Heart left ventricle (tissue), 16 donors: ENCODE data around the gene FYCO1. TPM values are rescaled to one million over a fixed set of nuclear protein-coding genes. Genes with fewer than 3 reads are reported as not detected.

Experiments used
- ATAC-seq, 4 donors: fragments of 200-7000 bp; cut with Tn5 transposase; one replicate each; pipeline ENCODE4 v1.9.1; 2020 to 2022; ENCODE audit warnings: moderate library complexity in 4 of 4, mild to moderate bottlenecking in 3 of 4, moderate number of reproducible peaks in 1 of 4
- DNase-seq, 5 donors: peaks; one replicate each; pipeline ENCODE4 v3.0.0-alpha.2; 2020
- H3K27ac ChIP-seq, 12 donors: fragments of 200-600 bp; sonication (generic) in 4 of 12; one replicate each; pipeline versions ENCODE4 v1.5.0 to v1.8.0; 2016 to 2022; ENCODE audit warnings: mild to moderate bottlenecking in 2 of 12
- H3K27me3 ChIP-seq, 9 donors: fragments of 200-600 bp; sonication (generic) in 2 of 9; one replicate each; pipeline versions ENCODE4 v1.5.1 to v1.8.0; 2016 to 2022; ENCODE audit warnings: mild to moderate bottlenecking in 3 of 9
- H3K36me3 ChIP-seq, 9 donors: fragments of 200-600 bp; sonication (generic) in 2 of 9; one replicate each; pipeline versions ENCODE4 v1.5.0 to v1.8.0; 2018 to 2022; ENCODE audit warnings: mild to moderate bottlenecking in 2 of 9
- H3K4me1 ChIP-seq, 12 donors: fragments of 200-600 bp; sonication (generic) in 4 of 12; one replicate each; pipeline versions ENCODE4 v1.5.0 to v1.8.0; 2016 to 2022; ENCODE audit warnings: mild to moderate bottlenecking in 3 of 12
- H3K4me3 ChIP-seq, 12 donors: fragments of 200-600 bp; sonication (generic) in 4 of 12; one replicate each; pipeline versions ENCODE4 v1.5.0 to v1.8.0; 2017 to 2022; ENCODE audit warnings: mild to moderate bottlenecking in 9 of 12, moderate library complexity in 4 of 12
- H3K9me3 ChIP-seq, 12 donors: fragments of 200-600 bp; sonication (generic) in 4 of 12; one replicate each; pipeline versions ENCODE4 v1.5.0 to v1.8.0; 2016 to 2022; ENCODE audit warnings: mild to moderate bottlenecking in 1 of 12
- CTCF ChIP-seq, 12 donors: fragments of 200-600 bp; sonication (generic) in 4 of 12; IDR thresholded peaks; one replicate each; pipeline versions ENCODE4 v1.5.0 to v1.8.0; 2018 to 2022; ENCODE audit warnings: antibody characterized with exemption in 12 of 12, mild to moderate bottlenecking in 5 of 12
- POLR2A ChIP-seq, 2 donors: fragments of 450-650 bp; IDR thresholded peaks; one replicate each; pipeline ENCODE4 v1.6.1; 2017; ENCODE audit warnings: antibody characterized with exemption in 2 of 2, mild to moderate bottlenecking in 2 of 2, moderate library complexity in 2 of 2
- WGBS, 4 donors: extraction: QIAGEN DNeasy Blood & Tissue Kit in 2 of 4; methylation state at CpG; one replicate each; pipeline versions ENCODE4 v1.1.5 to v1.1.7; 2013 to 2018; 5-methylcytosine and 5-hydroxymethylcytosine counted together
- intact Hi-C, 10 donors: fragments of 100-400 bp; cut with DNase I; formaldehyde crosslinking; loops; one replicate each; pipeline versions ENCODE4 v1.11.1 to v1.14.2; 2022
- polyA plus RNA-seq, 2 donors: library from polyadenylated mRNA; stranded (reverse); fragments of 200-250 nt; gene quantifications; one replicate each; pipeline ENCODE4 v1.2.3, GENCODE V29; 2013
- total RNA-seq, 9 donors: library from RNA; depleted of rRNA in 2 of 9; stranded (reverse); fragments of >200 nt in 2 of 9; fragmentation: NEBNext Ultra II Directional in 3 of 9; extraction: Animal tissue kit (Norgen Biotek cat#: 25700) in 3 of 9; gene quantifications; one replicate each; pipeline versions ENCODE4 v1.1.0 to v1.2.4, GENCODE V29; 2016 to 2023
- donor health status: ischemic (EF 13 %, LVEDD 7.1; RV severe dilation, severe dysfunction).
- donor health status: healthy with polysubstance abuse.
- donor health status: DM: no; HTN: yes; CAD: no.
- donor health status: DM: no; HTN: no; CAD: no.
- donor health status: ischemic (EF 25% LVEDD 6.9; RV normal size, moderate dysfunction).
- donor health status: ischemic (EF 25% LVEDD 5.7; RV mildly dilated, moderate dysfunction).
- donor health status: healthy.
- donor health status: DM: yes; HTN: yes; CAD: no.
- donor health status: ischemic (EF 35%, LVEDD 5.7; RV mildly dilated, moderate dysfunction).
- donor health status: nonischemic (EF 11% LVEDD 7.7; RV severe dilation, severe dysfunction).
- donor health status: DM: yes; HTN: yes; CAD: no.
- donor health status: PGD.
- donor health status: ischemic (EF 29% LVEDD 5.4; RV normal size, mild dysfunction).
- donor health status: nonischemic (EF 23%, LVEDD 6.1; RV moderate dilation, normal function).

FYCO1 gene
- total and polyA plus RNA-seq, 11 donors = 18.5 to 195 (median 139) TPM

- Histone ChIP-seq H3K36me3 (no peaks in the 10 kb centered on the region), H3K4me3 (no peak overlapping the region), H3K27me3 (peaks cover 0 to 3% (median 0%) of the 10 kb centered on the region in 9 donors), H3K9me3 (no peaks in the 10 kb centered on the region), H3K4me1 (peaks cover 0 to 11% (median 2%) of the 10 kb centered on the region in 12 donors), H3K27ac (no peak overlapping the region)
- WGBS, 4 donors = 49 to 63% (median 55%) methylated on average over 3 of the region's 3 CpGs
- intact Hi-C loops = no loop called here
- TF ChIP-seq POLR2A (IDR thresholded peaks at IDR 0.05) (no peak), CTCF (IDR thresholded peaks at IDR 0.05) (no peak)
- ATAC-seq (no peak), DNase-seq (no peak)
Measured at GRCh38 chr3:45880725-45881077, 114.9 kb downstream of the FYCO1 start.

- Histone ChIP-seq H3K4me1 (peaks cover 0 to 11% (median 2%) of the 10 kb centered on the region in 12 donors), H3K36me3 (no peaks in the 10 kb centered on the region), H3K9me3 (no peaks in the 10 kb centered on the region), H3K4me3 (no peak overlapping the region), H3K27me3 (no peaks in the 10 kb centered on the region), H3K27ac (no peak overlapping the region)
- DNase-seq (no peak), ATAC-seq (no peak)
- 64 to 94% (median 91%) methylated on average over 2 of the region's 2 CpGs for WGBS, 4 donors
- intact Hi-C loops = no loop called here
- TF ChIP-seq CTCF (IDR thresholded peaks at IDR 0.05) = no peak
- no peak for TF ChIP-seq POLR2A (IDR thresholded peaks at IDR 0.05)
Measured at GRCh38 chr3:45878124-45878523, 117.5 kb downstream of the FYCO1 start.

GRCh38 chr3:45874677-45875346, 120.8 kb downstream of the FYCO1 start:
- no peak for DNase-seq
- Histone ChIP-seq H3K27me3 (no peaks in the 10 kb centered on the region), H3K4me3 (no peak overlapping the region), H3K27ac (no peak overlapping the region), H3K36me3 (no peaks in the 10 kb centered on the region), H3K9me3 (no peaks in the 10 kb centered on the region), H3K4me1 (no peaks in the 10 kb centered on the region)
- WGBS, 4 donors = 79 to 89% (median 84%) methylated on average over 4 to 5 of the region's 5 CpGs
- intact Hi-C loops = no loop called here
- TF ChIP-seq POLR2A (IDR thresholded peaks at IDR 0.05) = no peak
- TF ChIP-seq CTCF (IDR thresholded peaks at IDR 0.05) = no peak
- no peak for ATAC-seq

GRCh38 chr3:45873638-45874037, 122.0 kb downstream of the FYCO1 start:
- no peaks in the 10 kb centered on the region for H3K9me3 ChIP-seq
- DNase-seq (no peak), ATAC-seq (no peak)
- H3K4me1 ChIP-seq = no peaks in the 10 kb centered on the region
- TF ChIP-seq POLR2A (IDR thresholded peaks at IDR 0.05) = no peak
- WGBS, 4 donors = 76 to 80% (median 78%) methylated on average over 4 of the region's 4 CpGs
- H3K36me3 ChIP-seq = no peaks in the 10 kb centered on the region
- H3K27ac ChIP-seq = no peak overlapping the region
- intact Hi-C loops = no loop called here
- no peaks in the 10 kb centered on the region for H3K27me3 ChIP-seq
- no peak overlapping the region for H3K4me3 ChIP-seq

GRCh38 chr3:45873036-45873435, 122.6 kb downstream of the FYCO1 start:
- DNase-seq (no peak), ATAC-seq (no peak)
- Histone ChIP-seq H3K27me3 (no peaks in the 10 kb centered on the region), H3K4me3 (no peak overlapping the region), H3K36me3 (no peaks in the 10 kb centered on the region), H3K9me3 (no peaks in the 10 kb centered on the region), H3K27ac (no peak overlapping the region), H3K4me1 (no peaks in the 10 kb centered on the region)
- intact Hi-C loops = no loop called here
- TF ChIP-seq POLR2A (IDR thresholded peaks at IDR 0.05) (no peak), CTCF (IDR thresholded peaks at IDR 0.05) (no peak)
